ENCODE measurements around the gene SERPINB5.

Gene SERPINB5

GRCh38 chr18:63532471-63532870, 55.7 kb downstream of the SERPINB5 start:
- DNase-seq = no peak

- no peak for DNase-seq
Measured at GRCh38 chr18:63534615-63535014, 57.9 kb downstream of the SERPINB5 start.

- no peak for DNase-seq
Measured at GRCh38 chr18:63539904-63540510, 63.2 kb downstream of the SERPINB5 start.

DNA sequence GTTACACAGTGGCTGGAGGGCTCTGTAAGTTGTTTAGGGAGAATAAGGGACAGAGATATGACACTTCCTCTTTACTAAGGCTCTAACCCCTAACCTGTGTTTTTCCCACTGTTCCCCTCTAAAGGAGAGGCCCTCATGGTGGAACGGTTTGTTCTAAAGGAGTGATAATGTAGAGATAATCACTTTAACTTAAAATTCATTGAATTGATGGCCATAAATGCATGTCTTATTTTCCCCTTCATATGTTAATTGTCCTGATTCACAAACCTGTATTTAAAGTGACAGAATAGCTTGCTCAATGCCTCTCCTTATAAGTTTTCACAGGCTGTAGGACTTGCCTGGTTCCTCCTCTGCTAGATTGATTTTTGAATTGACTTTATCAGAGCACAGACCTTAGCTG, 65.3 kb downstream of the SERPINB5 start, which contains the start of gene SERPINB12:
TSS of gene SERPINB12 (plus strand) at position 301 of the 400 bp plus-strand sequence. CDS start 13,791 bp downstream, outside the sequence.
- DNase-seq = no peak

DNA sequence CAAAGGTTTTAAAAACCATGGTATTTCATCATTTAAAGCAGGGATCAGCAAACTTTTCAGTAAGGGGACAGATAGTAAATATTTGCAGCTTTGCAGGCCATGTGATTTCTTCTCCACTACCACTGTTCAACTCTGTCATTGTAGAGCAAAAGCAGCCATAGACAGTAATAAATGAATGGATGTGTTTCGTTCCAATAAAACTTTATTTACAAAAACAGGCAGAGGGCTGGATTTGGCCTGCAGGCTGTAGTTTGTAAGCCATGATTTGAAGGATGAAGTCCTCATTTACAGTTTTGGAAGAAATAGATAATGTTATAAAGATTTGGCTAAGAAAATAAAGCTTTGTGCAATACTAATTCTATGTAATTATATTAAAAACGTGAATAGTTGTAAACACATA, 67.3 kb downstream of the SERPINB5 start:
- DNase-seq = no peak

DNA sequence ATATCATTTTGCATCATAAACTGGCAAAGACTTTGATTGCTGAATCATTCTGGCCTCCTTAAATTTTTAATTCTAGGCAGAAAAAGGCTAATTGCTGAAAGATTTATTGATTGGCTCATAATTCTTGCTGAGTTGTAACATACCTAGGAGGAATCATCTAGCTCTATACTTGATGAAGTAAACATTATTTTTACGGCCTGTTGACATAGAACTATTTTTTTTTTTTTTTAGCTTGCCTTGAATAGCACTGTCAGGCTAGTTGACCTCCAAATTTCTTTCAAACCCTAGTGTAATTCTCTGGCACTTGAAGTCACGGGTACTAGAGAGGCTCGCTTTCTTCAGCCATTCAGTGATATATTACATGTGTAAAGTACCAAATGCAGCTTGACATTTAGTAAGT, 68.2 kb downstream of the SERPINB5 start:
- no peak for DNase-seq

- DNase-seq = no peak
Measured at GRCh38 chr18:63550068-63550467, 73.3 kb downstream of the SERPINB5 start.

GRCh38 chr18:63551769-63552168, 75.0 kb downstream of the SERPINB5 start:
- DNase-seq = no peak

DNA sequence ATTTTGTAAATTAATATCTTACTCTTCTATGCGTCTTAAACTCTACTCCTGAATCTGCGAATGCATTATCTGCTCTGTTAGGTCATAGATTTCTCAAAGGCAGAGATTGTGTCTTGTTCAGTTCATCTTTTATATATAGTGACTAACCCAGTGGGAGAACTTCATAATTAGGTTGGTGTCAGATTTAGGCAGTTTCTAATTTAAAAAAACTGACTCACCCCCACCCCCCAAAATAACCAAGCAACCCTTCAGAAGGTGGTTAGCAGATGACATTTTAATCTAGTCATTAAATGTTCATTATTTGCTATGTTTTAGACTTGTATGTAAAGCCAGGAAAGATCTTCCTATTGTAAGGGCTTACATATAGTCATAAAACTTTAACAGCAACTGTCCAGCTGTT, 75.8 kb downstream of the SERPINB5 start:
- no peak for DNase-seq

DNA sequence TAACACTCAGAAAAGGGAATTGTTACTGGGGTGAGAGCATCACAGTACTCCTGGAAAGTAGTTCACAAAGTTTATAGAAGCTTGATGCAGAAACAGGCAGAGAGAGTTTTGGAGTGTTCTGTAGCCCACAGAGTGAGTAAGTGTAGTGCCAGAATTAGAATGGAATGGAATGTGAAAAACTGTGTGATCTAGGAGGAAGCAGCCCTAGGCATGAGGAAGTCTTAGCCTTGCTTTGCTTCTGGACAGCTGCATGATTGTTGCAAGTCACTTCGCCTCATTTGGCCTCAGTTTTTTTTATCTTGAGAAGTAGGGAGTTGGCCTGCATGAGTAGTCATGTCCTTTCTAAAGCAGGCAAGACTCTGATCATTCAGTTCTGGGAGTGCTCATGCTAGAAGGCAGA, 76.3 kb downstream of the SERPINB5 start:
- DNase-seq = peak; percentile 70
